Left renal pelvis (tissue), 4 donors: ENCODE data around the gene ANKS1B. TPM values are rescaled to one million over a fixed set of nuclear protein-coding genes. Genes with fewer than 3 reads are reported as not detected.
"Not testable (repeated sequence)": the region's sequence is repeated elsewhere in the genome, so short reads cannot be mapped to it uniquely, and the experiment has no call there.

Source experiments
- DNase-seq, 4 donors: peaks; one replicate each; pipeline ENCODE4 v3.0.0-alpha.2; 2013; ENCODE audit warnings: low read depth in 4 of 4, low spot score in 3 of 4
- polyA plus RNA-seq, 4 donors: library from polyadenylated mRNA; unstranded; fragments of 120-200 nt; gene quantifications; one replicate each; pipeline ENCODE4 v1.2.1, GENCODE V29; 2013; ENCODE audit not compliant: insufficient read length in 4 of 4

Gene ANKS1B
- polyA plus RNA-seq, 4 donors = 3.7 to 6.3 (median 4.7) TPM

- no peak for DNase-seq
Observed at GRCh38 chr12:99042226-99042625, 942.5 kb downstream of the ANKS1B start.

GRCh38 chr12:99039367-99040120, 945.2 kb downstream of the ANKS1B start:
- no peak for DNase-seq

- DNase-seq = no peak
Observed at GRCh38 chr12:99036566-99036965, 948.2 kb downstream of the ANKS1B start.

- no peak for DNase-seq
Observed at GRCh38 chr12:99035803-99036202, 948.9 kb downstream of the ANKS1B start.

GRCh38 chr12:99034201-99034600, 950.5 kb downstream of the ANKS1B start:
- DNase-seq = not testable (repeated sequence)

- DNase-seq = no peak
Observed at GRCh38 chr12:99029511-99030271, 955.0 kb downstream of the ANKS1B start.

- no peak for DNase-seq
Observed at GRCh38 chr12:99027461-99027860, 957.3 kb downstream of the ANKS1B start.

- DNase-seq = no peak
Observed at GRCh38 chr12:99027055-99027393, 957.7 kb downstream of the ANKS1B start.

- no peak for DNase-seq
Observed at GRCh38 chr12:99026332-99027054, 958.2 kb downstream of the ANKS1B start.

GRCh38 chr12:99024870-99025269, 959.9 kb downstream of the ANKS1B start:
- no peak for DNase-seq

GRCh38 chr12:99024191-99024590, 960.5 kb downstream of the ANKS1B start:
- no peak for DNase-seq

GRCh38 chr12:99020871-99021270, 963.9 kb downstream of the ANKS1B start:
- DNase-seq = no peak

GRCh38 chr12:99019798-99020197, 964.9 kb downstream of the ANKS1B start:
- DNase-seq = no peak

- no peak for DNase-seq
Observed at GRCh38 chr12:99017971-99018370, 966.8 kb downstream of the ANKS1B start.

- DNase-seq = no peak
Observed at GRCh38 chr12:99009654-99010296, 975.0 kb downstream of the ANKS1B start.

GRCh38 chr12:99005601-99006000, 979.1 kb downstream of the ANKS1B start:
- no peak for DNase-seq

GRCh38 chr12:99004799-99005466, 979.8 kb downstream of the ANKS1B start:
- DNase-seq = no peak

- no peak for DNase-seq
Observed at GRCh38 chr12:99002731-99003130, 982.0 kb downstream of the ANKS1B start.

GRCh38 chr12:99002156-99002555, 982.6 kb downstream of the ANKS1B start:
- no peak for DNase-seq

- no peak for DNase-seq
Observed at GRCh38 chr12:98999559-98999958, 985.2 kb downstream of the ANKS1B start.
